HG02885 (cell line): ENCODE measurements around the gene RBM47.
"Not testable (repeated sequence)": the region's sequence is repeated elsewhere in the genome, so short reads cannot be mapped to it uniquely, and the experiment has no call there.

Source experiments
- ATAC-seq: cut with Tn5 transposase; IDR thresholded peaks from one replicate; pipeline ENCODE4 v1.9.1; 2021; ENCODE audit warnings: mild to moderate bottlenecking; ENCODE audit not compliant: unreplicated experiment, poor library complexity

RBM47 gene

DNA sequence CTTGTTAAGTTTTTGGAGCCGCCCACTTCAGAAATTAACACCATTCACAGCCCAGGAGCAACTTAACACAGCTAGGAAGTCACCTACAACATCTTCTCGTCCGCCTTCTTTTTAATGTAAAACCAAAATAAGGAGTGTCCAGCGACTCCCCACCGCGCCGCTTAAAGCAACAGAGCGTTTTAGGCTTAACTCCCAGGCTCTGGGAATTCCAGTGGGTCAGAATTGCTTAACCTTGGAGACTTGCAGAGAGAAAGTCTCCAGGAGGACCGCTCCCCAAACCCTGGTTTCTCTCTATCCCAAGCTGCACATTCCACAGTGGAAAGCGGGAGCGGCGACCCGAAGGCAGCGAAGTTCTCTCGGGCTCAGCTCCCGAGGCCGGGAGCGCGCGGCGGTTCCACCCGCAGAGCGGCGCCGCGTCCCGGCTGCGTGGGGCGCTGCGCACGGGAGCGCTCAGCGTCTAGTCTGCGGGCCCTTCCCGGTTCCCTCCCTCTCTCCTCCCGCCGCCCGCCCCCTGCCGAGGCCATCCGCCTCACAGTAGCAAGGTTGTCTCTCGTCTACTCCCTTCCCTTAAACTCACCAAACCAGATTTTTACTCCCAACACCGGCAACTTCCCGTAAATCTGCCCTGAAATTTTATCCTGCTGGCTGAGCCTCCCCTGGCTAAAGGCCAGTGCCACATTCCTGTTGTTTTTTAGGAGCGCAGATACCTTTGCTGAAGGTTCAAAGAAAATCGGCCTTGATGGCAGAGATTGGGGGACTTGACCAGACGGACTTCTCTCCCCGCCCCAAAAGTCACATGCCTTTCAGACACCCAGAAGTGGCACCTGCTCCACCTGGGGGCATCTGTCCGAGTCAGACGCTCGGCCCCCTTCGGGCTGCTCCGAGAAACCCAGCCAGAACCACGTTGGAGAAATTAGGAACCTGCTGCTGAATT is at the start of gene RBM47:
Gene RBM47 (minus strand): TSS at position 464 of the 934 bp plus-strand sequence. CDS start 190,971 bp downstream, outside the sequence.
- ATAC-seq: peak; percentile 50

DNA sequence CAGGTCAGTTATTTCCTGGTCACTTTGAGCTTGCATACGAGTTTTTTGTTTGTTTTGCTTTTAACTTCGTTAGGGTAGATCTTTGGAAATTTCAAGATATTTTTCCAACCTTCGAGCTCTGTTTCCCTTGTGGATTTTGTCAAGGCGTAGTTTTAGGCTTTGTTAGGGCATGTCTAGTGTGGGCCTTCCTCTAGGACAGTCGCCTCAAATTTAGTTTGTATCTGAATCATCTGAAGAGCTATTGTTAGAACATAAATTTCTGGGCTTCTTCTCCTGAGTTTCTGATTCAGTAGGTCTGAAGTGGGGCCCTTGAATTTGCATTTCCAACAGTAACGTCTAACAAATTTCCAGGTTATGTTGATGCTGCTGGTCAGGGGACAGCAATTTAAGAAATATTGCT is 48.8 kb upstream of the RBM47 start:
- no peak for ATAC-seq

DNA sequence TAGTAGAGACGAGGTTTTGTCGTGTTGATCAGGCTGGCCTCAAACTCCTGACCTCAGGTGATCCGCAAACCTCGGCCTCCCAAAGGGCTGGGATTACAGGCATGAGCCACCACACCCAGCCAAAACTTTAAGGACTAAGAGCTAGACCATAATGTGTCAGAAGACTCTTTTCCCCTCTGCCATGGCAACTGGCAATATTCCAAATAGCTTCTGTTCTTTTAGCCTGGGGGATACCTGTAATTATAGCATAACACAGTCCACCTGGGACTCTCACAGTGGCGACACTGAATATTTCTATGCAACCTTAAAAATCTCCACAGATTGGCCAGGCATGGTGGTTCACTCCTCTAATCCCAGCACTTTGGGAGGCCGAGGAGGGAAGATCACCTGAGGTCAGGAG is 45.5 kb upstream of the RBM47 start:
- no peak for ATAC-seq

DNA sequence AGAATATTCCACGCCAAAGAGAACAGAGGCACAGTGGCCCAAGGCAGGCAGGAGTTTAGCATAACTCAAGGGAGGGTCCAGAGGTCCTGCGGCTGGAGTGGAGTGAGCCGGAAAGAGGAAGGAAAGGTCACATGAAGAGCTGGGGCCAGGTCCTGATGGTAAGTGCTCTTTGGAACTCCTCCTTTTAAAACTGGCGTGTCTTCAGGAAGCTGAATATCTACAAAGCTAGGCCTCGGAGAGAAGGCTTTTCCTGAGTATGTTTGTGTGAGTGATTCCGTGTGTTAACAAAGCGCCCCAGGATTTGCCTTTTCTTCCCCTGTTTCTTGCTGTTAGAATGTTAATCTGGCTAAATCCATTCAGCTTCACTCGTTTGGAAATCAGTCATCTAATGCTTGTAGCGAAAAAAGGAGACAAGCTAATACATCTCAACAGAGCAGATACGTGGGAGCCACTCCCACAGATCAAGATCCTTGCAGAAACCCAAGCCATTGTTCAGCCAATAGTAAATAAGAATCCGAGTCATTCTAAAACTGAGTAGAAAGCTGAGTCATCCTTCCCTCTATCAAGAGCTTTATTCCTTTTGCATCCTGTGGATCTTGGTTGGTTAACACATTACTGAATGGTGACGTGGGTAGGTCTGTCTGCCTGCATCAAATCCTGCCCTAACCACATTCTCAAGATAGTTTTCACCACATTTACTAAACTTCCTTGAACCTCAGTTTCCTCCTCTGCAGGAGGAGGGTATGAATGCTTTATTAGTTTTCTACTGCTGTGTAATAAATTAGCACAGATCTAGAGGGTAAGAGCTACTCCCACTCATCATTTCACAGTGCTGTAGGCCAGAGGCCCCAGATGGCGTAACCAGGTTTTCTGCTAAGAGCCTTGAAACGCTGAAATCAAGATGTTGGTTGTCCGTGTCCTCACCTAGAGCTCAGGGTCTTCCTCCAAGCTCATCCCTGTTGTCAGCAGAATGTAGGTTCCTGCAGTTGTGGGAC is 43.2 kb upstream of the RBM47 start:
- peak; percentile 81 for ATAC-seq

DNA sequence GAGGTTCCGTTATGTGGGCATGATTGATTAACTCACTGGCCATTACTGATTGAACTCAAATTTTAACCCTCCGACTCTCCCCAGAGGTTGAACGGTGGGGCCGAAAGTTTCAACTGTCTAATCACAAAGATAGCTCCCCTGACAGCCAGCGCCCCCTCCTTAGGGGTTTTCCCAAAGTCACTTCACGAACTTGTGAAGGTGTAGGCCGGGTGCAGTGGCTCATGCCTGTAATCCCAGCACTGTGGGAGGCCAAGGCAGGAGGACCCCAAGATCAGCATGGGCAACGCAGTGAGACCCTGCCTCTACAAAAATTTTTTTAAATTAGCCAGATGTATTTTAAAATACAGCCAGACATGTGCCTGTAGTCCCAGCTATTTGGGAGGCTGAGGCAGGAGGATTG is 39.8 kb upstream of the RBM47 start:
- ATAC-seq: peak; percentile 33

DNA sequence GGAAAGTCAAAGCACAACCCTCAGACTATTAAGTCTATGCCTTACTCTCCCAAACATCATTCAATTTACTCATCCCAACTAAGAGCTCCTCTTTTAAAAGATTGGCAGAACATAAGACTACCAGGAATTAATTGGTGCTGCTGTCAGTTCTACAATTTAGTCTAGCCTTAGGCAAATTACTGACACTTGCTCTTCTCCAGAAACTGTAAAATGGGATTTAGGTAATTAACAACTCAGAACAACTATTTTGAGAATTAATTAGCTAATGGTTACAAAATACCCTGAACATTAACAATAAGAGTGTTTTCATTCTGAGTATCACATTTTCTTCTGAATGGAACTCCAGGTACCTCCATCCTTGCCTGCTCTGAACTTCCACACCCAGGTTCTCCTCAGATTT is 36.2 kb upstream of the RBM47 start:
- ATAC-seq: no peak

DNA sequence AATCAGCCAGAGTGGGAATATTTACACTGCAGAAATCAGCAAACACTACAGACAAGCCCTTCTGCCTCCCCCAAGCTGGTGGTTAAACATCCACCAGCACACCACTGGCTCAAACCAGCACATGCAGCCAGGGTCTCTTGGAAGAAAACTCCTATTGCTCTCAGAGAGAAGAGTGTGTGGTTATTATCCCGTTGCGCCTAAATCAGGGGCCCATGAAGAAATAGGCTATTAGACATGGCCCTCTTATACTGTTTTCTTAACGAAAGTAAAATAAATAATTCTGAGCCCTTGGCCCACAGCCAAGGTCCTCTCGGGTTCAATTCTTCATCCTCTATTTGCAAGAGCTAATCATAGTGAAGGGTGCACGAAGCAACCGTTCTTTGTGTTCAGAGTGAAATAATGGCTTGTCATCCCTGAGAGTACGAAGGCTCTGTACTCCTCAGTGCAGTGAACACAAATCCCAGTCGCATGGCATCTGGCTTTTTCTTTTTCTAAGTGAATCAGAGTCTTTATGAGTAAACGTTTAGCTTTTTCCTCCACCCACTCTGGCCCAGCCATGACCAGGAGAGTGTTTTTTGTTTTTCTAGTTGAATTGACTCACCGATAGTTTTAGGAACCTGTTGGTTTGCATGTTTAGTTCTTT is 33.4 kb upstream of the RBM47 start:
- ATAC-seq: peak; percentile 85

DNA sequence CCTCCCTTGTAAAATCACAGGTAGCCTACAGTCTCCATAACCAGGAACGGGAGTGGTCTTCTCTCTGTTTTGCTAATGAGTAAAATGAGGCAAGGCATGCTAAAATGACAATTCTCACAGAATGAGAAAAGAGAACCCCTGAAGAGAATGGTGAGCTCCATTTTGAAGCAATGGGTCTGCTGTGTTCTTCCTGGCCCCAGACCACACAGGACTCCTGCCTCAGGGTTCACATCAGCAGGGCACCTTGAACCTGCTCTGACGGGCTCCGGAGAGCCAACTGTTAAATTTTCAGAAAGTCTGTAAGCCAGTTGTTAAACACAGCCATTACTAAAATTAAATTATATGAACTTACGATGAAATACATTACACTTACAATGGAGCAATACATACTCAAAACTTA is 32.1 kb upstream of the RBM47 start:
- ATAC-seq: no peak

DNA sequence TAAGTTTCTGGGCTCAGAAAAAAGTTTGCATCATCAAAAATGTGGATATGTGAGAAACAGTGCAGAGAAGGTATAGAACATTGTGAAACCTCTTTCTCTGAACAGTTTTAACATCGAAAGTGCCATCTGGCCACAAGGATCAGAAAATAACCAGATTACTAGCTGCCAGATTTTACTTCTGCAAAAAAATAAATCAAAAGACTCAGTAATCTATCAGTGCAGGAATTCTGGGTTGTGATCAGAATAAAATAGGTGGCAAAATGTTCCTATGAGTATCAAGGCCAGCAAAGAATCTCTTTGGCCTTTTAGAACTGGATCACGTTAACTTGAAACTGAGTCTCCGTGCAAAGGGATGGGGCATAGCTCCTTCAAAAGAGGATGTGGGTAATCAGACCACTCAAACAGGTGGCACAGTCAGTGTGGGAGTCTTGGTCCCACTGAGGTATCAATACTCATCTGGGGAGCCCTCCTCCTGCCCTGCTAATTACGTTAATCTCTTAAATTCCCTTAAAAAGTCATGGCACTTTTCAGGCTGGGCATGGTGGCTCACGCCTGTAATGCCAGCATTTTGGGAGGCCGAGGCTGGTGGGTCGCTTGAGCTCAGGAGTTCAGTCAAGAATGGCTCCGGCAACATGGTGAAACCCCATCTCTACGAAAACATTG is 26.7 kb upstream of the RBM47 start:
- peak; percentile 95 for ATAC-seq

DNA sequence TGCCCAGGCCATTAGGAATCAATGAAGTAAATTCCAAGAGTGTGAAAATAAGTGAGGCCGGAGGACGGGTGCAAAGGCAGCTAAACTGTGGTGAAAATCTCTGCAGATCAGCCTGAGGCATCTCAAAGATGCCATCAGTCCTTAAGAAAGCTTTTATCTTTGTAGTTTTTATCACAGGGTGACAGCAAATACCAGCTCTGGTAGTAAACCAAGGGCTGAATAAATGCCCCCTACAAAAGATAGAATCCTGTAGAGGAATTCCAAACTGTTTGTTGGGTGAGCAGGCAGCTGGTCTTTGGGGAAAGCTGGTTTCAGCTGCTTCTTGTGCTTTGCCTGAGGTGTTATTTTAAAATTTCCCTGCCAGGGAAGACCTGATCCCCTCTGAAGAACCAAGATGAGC is 21.6 kb upstream of the RBM47 start:
- ATAC-seq: no peak

DNA sequence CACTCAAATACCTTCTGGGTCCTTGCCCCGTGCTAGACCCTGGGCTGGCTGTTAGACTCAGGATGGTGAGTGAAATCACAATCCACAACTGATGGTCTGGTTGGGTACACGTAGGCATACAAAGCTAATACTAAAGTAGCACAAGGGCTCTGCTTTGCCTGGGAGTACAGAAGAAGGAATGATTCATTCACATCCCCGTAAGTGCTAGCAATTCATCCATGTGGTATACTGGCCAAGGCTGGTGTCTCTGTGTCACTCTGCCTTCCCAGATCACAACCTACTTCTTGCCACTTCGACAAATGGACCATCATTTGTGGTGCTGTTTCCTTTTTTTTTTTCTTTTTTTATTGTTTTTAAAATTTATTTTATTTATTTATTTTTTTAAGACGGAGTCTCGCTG is 19.7 kb upstream of the RBM47 start:
- ATAC-seq: no peak

DNA sequence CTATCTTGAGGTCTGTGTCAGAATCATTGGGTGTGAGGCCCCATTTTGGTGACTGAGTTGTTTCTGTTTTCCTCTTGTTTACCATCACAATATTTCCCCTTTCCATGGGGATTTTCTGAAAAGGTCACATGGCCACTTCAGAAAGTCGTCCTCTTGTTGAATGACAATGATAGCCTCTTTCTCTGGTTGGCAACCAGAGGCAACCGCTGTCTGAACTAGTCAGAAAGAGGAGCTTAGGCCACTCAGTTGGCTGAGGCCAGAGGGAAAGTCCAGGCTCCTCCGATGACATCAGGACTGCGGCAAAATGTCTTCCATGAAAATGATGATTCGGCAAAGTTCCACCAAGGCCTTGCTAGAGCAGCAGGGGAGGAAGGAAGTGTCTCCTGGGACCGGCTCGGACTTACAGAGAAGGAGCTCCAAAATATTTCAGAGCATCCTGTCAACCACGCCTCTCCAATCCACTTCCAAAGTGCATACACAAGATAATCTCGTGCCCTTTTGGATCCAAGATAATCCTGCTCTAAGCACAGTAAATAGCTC is 19.1 kb upstream of the RBM47 start:
- no peak for ATAC-seq

DNA sequence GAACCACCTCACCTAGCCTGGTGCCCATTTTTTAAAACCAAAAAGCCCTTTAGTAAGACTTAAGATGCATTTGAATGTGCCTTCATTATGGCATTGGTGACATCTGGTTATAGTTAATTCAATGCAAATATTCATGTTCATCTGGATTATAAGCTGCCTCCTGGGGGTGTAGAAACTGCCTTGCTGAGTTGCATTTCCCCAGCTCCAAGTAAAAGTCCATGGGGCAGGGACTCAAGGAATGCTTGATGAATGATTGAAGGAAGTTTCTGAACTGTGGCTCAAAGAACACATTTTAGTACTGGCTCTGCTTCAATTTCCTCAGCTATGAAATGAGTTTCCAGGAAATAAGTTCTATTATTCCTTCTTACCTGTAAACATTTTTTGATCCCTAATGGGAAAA is 18.5 kb upstream of the RBM47 start:
- ATAC-seq: no peak

DNA sequence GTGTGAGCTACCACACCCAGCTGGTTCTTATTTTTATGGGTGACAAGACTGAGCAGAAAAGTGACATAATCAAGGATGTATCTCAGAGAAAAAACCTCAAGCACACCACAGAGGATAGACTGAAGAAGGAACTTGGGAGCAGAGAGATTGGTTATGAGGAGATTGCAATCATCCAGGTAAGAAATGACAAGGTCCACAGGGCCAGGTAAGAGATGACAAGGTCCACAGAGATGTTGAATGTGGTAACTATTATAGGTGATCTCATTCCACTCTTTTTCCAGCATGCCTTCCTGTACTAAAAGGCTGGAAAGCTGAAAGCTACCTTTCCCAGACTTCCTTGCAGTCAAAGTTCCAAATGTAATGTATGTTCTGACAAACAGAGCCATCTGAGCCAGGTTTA is 15.9 kb upstream of the RBM47 start:
- ATAC-seq: no peak

DNA sequence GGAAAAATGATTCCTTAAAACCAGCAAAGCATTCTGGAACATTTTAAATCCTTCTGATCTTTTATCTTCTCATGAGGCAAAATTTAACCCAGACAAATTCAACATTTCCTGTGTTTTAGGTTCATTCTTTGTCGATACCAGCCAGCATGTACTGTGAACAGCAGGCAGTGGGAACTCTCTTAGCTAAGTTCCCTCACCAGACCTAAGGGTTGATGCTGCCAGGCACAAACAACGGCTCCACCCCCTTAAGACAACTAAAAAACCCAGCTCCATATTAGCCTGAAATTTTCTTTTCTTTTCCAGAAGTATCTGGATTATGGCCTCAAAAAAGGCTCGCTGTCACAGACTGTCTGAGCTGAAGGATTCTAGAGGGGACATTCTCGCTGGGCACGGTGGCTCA is 2.4 kb upstream of the RBM47 start:
- ATAC-seq: no peak

DNA sequence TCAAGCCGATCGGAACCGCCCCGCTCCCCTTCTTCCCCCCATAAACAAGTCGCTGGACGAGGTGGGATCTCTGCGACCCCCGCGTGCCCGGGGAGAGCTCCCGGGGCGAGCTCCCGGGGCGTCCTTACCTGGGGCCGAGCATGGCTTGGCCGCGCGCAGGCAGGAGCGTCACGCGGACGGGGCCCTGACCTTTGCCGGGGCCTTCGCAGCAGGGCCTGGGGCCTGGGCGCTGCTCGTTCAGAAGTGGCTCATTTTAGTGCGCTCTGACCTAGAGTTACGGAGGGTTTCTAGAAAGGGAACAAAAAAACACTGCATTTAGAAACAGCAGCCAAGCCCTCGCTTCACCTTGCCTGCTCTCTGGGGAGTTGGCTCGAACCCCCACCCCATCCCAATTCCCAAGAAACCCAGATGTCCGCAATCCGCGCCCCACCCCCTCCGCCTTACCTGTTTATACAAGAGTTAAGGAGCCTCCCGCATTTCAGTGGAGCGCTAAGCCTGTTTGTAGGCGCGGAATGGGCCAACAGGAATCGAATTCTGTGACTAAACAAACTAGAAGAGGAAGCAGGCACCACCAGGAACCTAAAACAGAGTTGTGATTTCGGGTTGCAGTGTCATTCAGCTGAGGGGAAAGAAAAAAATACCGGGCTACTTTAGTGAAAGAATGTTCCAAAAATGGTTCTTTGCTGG is 814 bp upstream of the RBM47 start:
- peak; percentile 64 for ATAC-seq

DNA sequence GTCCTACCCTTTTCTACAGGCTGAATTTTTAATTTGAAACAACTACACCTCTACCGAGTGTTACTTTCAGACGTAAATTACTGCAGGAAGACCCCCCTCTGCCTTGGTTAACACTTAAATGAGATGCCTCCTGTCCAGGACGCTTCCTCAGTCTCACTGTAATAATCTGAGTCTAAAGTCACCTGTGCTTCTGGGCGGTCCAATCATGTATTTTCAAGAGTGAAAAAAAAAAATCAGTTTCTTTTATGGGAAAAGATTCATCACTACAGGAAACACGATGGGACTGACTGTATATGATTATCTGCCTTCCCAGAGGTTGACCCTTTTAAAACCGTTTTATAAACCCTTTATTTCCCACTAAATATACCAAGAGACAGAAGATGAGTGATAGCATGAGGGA is 776 bp downstream of the RBM47 start:
- no peak for ATAC-seq

DNA sequence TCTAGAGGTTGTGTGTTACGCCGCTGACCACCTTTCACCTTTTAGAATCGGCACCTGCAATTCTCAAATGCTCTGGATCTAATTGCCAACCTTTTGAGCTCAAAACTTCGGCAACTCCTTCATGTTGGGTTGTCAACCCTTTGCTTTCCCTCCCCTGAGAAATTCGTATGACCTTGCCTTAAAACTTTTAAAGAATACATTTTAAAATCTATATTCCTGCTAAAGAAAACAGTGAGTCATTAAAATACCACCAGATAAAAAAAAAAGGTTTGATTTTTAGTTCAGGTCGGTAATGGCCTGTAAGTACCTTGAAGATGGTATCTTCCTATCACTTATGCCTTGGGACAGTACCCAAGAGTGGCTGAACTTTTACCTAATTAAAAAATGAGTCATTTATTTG is 1.3 kb downstream of the RBM47 start:
- not testable (repeated sequence) for ATAC-seq

DNA sequence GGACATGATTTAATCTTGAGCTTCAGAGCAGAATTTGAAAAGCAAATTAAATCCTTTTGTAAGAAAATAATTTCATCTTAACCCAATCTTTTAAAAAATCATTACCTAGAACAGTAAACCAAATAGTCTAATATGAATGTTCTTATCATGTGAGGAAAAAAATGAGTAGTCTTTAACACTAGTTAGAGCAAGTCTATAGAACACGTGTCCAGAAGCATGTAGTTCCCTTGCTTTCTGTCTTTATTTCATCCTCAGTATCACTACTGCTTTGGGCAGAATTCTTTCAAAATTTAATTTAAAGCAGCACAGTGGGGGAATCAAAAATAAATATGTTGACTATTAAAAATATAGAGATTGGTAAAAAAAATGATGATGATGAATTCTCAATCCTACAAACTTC is 2.1 kb downstream of the RBM47 start:
- ATAC-seq: no peak
